OCI-LY1 (cell line): ENCODE measurements around the gene EXOC6B.

Experiments
- CTCF ChIP-seq: fragments of 200-600 bp; sonication (generic), shearing (Covaris generic); IDR thresholded peaks from 2 replicates; pipeline ENCODE4 v1.5.1; 2017; ENCODE audit warnings: mild to moderate bottlenecking, antibody characterized with exemption, low read length, moderate library complexity, mixed read lengths
- EZH2 ChIP-seq: fragments of 200-600 bp; sonication (generic), shearing (Covaris generic); IDR thresholded peaks from 2 replicates; pipeline ENCODE4 v1.8.0; 2017; ENCODE audit warnings: borderline replicate concordance, mixed run types, mild to moderate bottlenecking, antibody characterized with exemption, low read length, moderate library complexity, mixed read lengths

GRCh38 chr2:72496479-72496878 is 329.4 kb downstream of the EXOC6B start:
- TF ChIP-seq CTCF (no peak), EZH2 (no peak)
